CD8-positive, alpha-beta memory T cell (primary cell): Measurements from ENCODE around the gene LDLRAD4. TPM values are rescaled to one million over a fixed set of nuclear protein-coding genes. Genes with fewer than 3 reads are reported as not detected.

Source experiments
- CTCF ChIA-PET: fragments of 350-600 bp; sonication (Branson Sonifier 250); formaldehyde crosslinking; loops from one replicate; lab custom pipeline; 2021; ENCODE audit warnings: antibody characterized with exemption; lab: Charles Lee
- POLR2A ChIA-PET: fragments of 350-600 bp; sonication (Branson Sonifier 250); formaldehyde crosslinking; loops from one replicate; lab custom pipeline; 2021; ENCODE audit warnings: antibody characterized with exemption; lab: Charles Lee
- DNase-seq, 5 donors: peaks; one replicate each; pipeline versions ENCODE4 v3.0.0 to v3.0.0-alpha.2; 2020 to 2022; ENCODE audit warnings: mixed read lengths in 1 of 5
- H3K27ac ChIP-seq: one replicate; pipeline ENCODE4 v1.7.0; 2013; ENCODE audit warnings: low read depth, mild to moderate bottlenecking, low read length, moderate library complexity
- H3K27me3 ChIP-seq: 2 replicates; pipeline ENCODE4 v1.7.0; 2013; ENCODE audit warnings: low read length, mild to moderate bottlenecking; ENCODE audit not compliant: insufficient read depth, poor library complexity, severe bottlenecking
- H3K36me3 ChIP-seq: 2 replicates; pipeline ENCODE4 v1.7.0; 2013; ENCODE audit warnings: mild to moderate bottlenecking, low read length, moderate library complexity; ENCODE audit not compliant: insufficient read depth
- H3K4me1 ChIP-seq: 2 replicates; pipeline ENCODE4 v1.7.0; 2013; ENCODE audit warnings: mild to moderate bottlenecking, low read length, moderate library complexity; ENCODE audit not compliant: insufficient read depth
- H3K4me3 ChIP-seq: 2 replicates; pipeline ENCODE4 v1.7.0; 2013; ENCODE audit warnings: mild to moderate bottlenecking, low read length
- H3K9me3 ChIP-seq: 2 replicates; pipeline ENCODE4 v1.7.0; 2013; ENCODE audit warnings: mild to moderate bottlenecking, low read length
- H3K27ac Mint-ChIP-seq, 8 donors: one replicate each; pipeline ENCODE4 v1.8.0; 2020 to 2021; ENCODE audit warnings: mixed read lengths in 8 of 8, mild to moderate bottlenecking in 6 of 8, inconsistent platforms in 3 of 8, moderate library complexity in 3 of 8
- H3K27me3 Mint-ChIP-seq, 2 donors: one replicate each; pipeline ENCODE4 v1.8.0; 2020 to 2021; ENCODE audit warnings: mixed read lengths in 2 of 2, mild to moderate bottlenecking in 1 of 2, moderate library complexity in 1 of 2
- H3K36me3 Mint-ChIP-seq, 3 donors: one replicate each; pipeline ENCODE4 v1.8.0; 2020 to 2021; ENCODE audit warnings: mixed read lengths in 3 of 3, inconsistent platforms in 1 of 3, mild to moderate bottlenecking in 1 of 3
- H3K4me1 Mint-ChIP-seq, 3 donors: one replicate each; pipeline ENCODE4 v1.8.0; 2020 to 2021; ENCODE audit warnings: mixed read lengths in 3 of 3, inconsistent platforms in 1 of 3, mild to moderate bottlenecking in 1 of 3
- H3K4me3 Mint-ChIP-seq, 7 donors: one replicate each; pipeline ENCODE4 v1.8.0; 2020 to 2021; ENCODE audit warnings: mixed read lengths in 7 of 7, mild to moderate bottlenecking in 6 of 7, moderate library complexity in 4 of 7, inconsistent platforms in 2 of 7
- H3K9me3 Mint-ChIP-seq, 5 donors: one replicate each; pipeline ENCODE4 v1.8.0; 2020 to 2022; ENCODE audit warnings: mixed read lengths in 5 of 5, mild to moderate bottlenecking in 3 of 5, moderate library complexity in 2 of 5, inconsistent platforms in 1 of 5
- polyA plus RNA-seq: library from polyadenylated mRNA; unstranded; fragments of 300-500 nt; fragmentation: Illumina TruSeq; gene quantifications from one replicate; pipeline ENCODE4 v1.2.3, GENCODE V29; 2021
- total RNA-seq, 2 experiments: library from RNA; stranded (reverse); gene quantifications; one replicate each; pipeline ENCODE4 v1.2.3, GENCODE V29; 2021

The LDLRAD4 gene
- total and polyA plus RNA-seq, 3 experiments from 2014 or later = 8.1 to 30.4 (median 27.3) TPM

DNA sequence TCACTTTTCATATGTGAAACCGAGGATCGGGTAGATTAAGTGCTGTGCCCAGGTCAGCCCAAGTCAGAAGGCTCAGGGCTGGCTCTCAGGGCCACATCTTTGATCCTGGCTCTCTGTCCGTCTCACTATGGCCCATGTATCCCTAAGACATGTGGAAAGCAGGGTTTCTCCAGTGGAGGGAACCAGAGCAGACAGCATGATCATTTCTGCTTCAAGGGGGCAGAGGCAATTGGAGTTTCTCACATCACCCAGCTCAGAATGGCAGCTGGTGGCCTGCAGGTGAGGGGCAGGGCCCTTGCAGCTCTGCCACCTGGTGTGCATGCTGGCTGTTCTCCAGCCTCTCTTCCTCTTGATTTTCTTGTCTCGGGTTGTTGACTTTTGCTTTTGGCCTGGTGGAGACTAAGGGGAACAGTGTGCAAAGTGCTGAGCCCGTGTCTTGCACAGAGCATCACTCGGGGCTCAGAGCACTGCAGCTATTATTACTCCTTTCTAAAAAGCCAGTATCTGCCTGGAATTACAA lies 27.0 kb downstream of the LDLRAD4 start:
- H3K36me3 ChIP-seq = no peaks in the 10 kb centered on the region
- Mint-ChIP-seq H3K4me1 (no peaks in the 10 kb centered on the region), H3K27me3 (no peaks in the 10 kb centered on the region), H3K4me3 (no peak overlapping the region), H3K36me3 (no peaks in the 10 kb centered on the region), H3K9me3 (peaks cover 0 to 3% (median 0%) of the 10 kb centered on the region in 5 donors), H3K27ac (no peak overlapping the region)
- POLR2A ChIA-PET = no interaction called here
- no peak for DNase-seq
- no peak overlapping the region for H3K4me3 ChIP-seq
- no peaks in the 10 kb centered on the region for H3K4me1 ChIP-seq
- no peaks in the 10 kb centered on the region for H3K9me3 ChIP-seq
- CTCF ChIA-PET = no interaction called here
- H3K27ac ChIP-seq = no peak overlapping the region
- no peaks in the 10 kb centered on the region for H3K27me3 ChIP-seq

DNA sequence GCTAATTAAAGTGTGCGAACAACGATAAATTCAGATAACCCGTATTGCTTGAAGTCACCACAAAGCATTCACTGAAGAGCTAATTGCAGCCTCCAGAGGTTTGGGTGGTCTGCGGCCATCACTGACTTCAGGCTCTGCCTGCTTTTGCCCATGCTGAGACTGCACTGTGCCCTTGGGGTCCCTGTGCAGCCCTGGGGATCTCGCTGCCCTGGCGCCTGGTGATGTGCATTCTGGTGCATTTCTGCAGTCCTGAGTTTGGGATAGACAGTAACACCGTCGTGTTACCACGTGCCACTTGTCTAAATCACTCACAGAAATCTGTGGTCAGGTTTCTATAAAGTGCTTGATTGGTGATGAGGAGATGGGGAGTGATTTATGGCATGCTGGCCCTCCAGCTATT lies 27.6 kb downstream of the LDLRAD4 start:
- H3K4me3 ChIP-seq = no peak overlapping the region
- H3K4me1 ChIP-seq = no peaks in the 10 kb centered on the region
- no peak overlapping the region for H3K27ac Mint-ChIP-seq
- peaks cover 0 to 3% (median 0%) of the 10 kb centered on the region in 5 donors for H3K9me3 Mint-ChIP-seq
- POLR2A ChIA-PET = no interaction called here
- H3K27me3 ChIP-seq = no peaks in the 10 kb centered on the region
- DNase-seq = no peak
- H3K27me3 Mint-ChIP-seq = no peaks in the 10 kb centered on the region
- H3K36me3 Mint-ChIP-seq = no peaks in the 10 kb centered on the region
- H3K36me3 ChIP-seq = no peaks in the 10 kb centered on the region
- CTCF ChIA-PET = no interaction called here
- no peaks in the 10 kb centered on the region for H3K9me3 ChIP-seq
- H3K27ac ChIP-seq = no peak overlapping the region
- H3K4me1 Mint-ChIP-seq = no peaks in the 10 kb centered on the region
- no peak overlapping the region for H3K4me3 Mint-ChIP-seq

DNA sequence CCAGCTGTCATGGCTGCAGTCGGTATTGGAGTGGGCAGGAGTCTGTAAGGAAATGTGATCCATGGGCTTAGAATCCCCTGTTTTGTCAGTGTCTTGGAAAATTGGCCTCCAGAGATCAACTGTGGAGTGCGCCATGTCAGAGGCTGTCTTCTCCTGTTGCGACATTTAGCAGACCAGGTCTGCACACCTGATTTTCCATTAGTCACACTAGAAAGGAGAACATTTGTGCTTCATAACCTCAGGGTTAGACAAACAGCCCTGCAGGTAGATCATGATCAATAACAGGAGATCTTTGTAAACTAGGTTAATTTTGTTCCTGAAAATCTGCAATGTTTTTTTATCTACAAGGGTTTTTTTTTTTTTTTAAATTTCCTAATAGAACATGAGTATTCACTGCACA lies 28.0 kb downstream of the LDLRAD4 start:
- Histone ChIP-seq H3K4me3 (no peak overlapping the region), H3K36me3 (no peaks in the 10 kb centered on the region), H3K9me3 (no peaks in the 10 kb centered on the region), H3K4me1 (no peaks in the 10 kb centered on the region), H3K27me3 (no peaks in the 10 kb centered on the region), H3K27ac (no peak overlapping the region)
- no peaks in the 10 kb centered on the region for H3K27me3 Mint-ChIP-seq
- H3K9me3 Mint-ChIP-seq = peaks cover 0 to 3% (median 0%) of the 10 kb centered on the region in 5 donors
- H3K4me1 Mint-ChIP-seq = no peaks in the 10 kb centered on the region
- H3K36me3 Mint-ChIP-seq = no peaks in the 10 kb centered on the region
- H3K4me3 Mint-ChIP-seq = no peak overlapping the region
- no peak for DNase-seq
- H3K27ac Mint-ChIP-seq = no peak overlapping the region
- CTCF ChIA-PET = no interaction called here
- POLR2A ChIA-PET = no interaction called here

DNA sequence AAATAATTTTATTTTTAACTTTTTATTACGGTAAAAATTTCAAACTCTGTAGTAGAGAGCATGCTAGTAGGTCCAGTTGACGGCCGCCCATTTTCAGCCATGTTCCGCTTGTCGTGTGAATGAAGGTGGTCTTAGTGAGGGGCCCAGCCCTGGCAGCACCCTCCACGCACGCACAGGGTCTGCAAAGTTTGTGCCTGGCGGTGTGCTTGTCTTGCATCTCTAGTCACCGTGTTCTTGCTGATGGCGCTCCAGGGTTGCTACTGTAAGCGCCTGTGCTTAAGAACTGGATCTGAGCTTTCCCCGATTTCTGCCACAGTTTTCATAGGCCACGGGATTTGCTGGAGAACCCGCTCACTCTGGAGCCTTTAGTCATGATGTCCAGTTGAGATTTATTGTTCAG lies 28.9 kb downstream of the LDLRAD4 start:
- Mint-ChIP-seq H3K27me3 (no peaks in the 10 kb centered on the region), H3K27ac (no peak overlapping the region), H3K36me3 (no peaks in the 10 kb centered on the region), H3K9me3 (peaks cover 0 to 3% (median 0%) of the 10 kb centered on the region in 5 donors), H3K4me3 (no peak overlapping the region), H3K4me1 (no peaks in the 10 kb centered on the region)
- CTCF ChIA-PET = no interaction called here
- POLR2A ChIA-PET = no interaction called here
- H3K27me3 ChIP-seq = no peaks in the 10 kb centered on the region
- no peaks in the 10 kb centered on the region for H3K36me3 ChIP-seq
- no peaks in the 10 kb centered on the region for H3K4me1 ChIP-seq
- no peak overlapping the region for H3K27ac ChIP-seq
- no peak overlapping the region for H3K4me3 ChIP-seq
- no peak for DNase-seq
- no peaks in the 10 kb centered on the region for H3K9me3 ChIP-seq

DNA sequence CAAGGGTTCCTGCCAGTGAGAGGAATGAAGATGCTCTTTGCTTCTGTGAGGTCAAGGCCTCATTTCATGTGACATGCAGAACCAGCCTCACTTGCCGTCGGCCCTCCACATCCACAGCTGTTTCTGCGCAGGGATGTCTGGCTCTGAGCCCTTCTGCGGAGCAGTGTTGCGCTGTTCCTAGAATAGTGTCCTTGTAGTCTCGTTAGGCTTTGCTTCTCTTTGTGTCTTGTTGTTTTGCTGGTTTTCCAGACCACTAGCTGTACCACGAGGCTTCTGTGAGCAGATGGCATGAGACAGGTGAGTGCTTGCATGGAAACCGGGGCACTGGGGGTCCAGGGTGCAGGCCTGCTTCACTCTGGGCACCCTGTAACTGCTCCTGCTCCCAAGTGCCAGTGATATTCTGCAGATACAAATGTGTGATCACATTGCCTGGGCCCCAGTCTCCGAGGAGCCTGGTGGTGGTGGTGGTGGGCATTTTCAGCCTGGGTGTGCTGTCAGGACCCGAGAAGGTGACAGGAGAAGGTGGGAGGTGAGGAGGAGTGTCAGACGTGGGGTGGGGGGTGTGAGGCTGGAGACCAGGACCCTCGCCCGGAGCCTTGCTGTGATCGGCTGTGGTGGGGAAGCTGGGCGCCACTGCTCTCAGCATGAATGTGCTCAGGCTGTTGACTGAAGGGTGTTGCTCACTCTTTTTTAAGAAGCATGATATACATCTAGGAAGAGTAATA lies 34.3 kb downstream of the LDLRAD4 start:
- Mint-ChIP-seq H3K36me3 (no peaks in the 10 kb centered on the region), H3K27ac (peak overlapping the region in 1 of 8 donors; percentile 29), H3K9me3 (no peaks in the 10 kb centered on the region), H3K4me1 (no peaks in the 10 kb centered on the region), H3K4me3 (no peak overlapping the region), H3K27me3 (peaks cover 7 to 14% of the 10 kb centered on the region in 2 donors)
- no peaks in the 10 kb centered on the region for H3K36me3 ChIP-seq
- no peaks in the 10 kb centered on the region for H3K4me1 ChIP-seq
- ChIA-PET POLR2A (no interaction called here), CTCF (interaction anchor here (1.7 kb wide), 1 partner anchor 14 kb away, joined by 4 read pairs; no protein-coding TSS in a partner anchor)
- no peak overlapping the region for H3K27ac ChIP-seq
- no peak for DNase-seq
- H3K27me3 ChIP-seq = no peaks in the 10 kb centered on the region
- no peaks in the 10 kb centered on the region for H3K9me3 ChIP-seq
- H3K4me3 ChIP-seq = no peak overlapping the region

DNA sequence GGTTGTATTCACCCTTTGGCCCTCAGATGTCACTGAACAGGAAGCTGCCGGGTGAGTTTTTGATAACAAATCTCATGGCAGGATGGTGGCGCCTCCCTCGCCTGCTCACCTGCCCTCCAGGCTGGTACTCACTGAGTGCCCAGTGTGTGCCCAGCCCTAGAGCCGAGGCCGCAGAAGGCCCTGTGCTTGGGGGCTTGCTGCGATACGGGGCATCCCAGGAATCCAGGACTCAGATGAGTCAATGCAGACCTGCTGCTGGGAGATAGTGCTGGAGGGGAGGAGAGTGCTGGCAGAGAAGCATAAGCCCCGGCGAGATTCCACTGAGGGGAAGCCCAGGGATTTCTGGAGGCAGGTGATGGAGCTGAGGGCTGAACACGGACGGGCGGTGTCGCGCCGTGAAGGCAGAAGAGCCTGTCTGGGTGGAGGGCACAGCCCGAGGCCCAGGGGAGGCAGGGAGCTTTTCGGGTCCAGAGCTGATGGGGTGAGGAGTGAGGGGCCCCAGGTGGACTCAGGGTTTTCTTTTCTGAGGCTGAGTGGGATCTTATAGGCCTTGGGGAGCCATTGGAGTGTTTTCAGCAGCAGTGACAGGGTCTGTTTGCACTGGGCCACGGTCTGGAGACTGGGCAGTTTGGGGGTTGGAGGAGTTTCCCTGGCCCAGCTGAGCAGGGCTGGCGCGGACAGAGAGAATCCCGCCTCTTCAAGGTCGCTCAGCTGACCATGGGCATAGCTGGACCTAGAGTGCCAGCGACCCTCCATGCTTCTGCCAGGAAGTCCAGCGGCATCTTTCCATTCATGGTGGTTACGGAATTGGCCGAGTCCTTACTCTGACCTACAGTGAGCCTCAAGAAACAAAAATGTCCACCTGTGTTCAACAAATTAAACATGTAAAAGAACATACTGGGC lies 35.5 kb downstream of the LDLRAD4 start:
- Mint-ChIP-seq H3K4me1 (no peaks in the 10 kb centered on the region), H3K27ac (no peak overlapping the region), H3K36me3 (no peaks in the 10 kb centered on the region), H3K27me3 (peaks cover 7 to 14% of the 10 kb centered on the region in 2 donors), H3K9me3 (no peaks in the 10 kb centered on the region), H3K4me3 (no peak overlapping the region)
- Histone ChIP-seq H3K27ac (no peak overlapping the region), H3K9me3 (no peaks in the 10 kb centered on the region), H3K27me3 (no peaks in the 10 kb centered on the region), H3K36me3 (no peaks in the 10 kb centered on the region), H3K4me1 (no peaks in the 10 kb centered on the region), H3K4me3 (no peak overlapping the region)
- POLR2A ChIA-PET = no interaction called here
- CTCF ChIA-PET = no interaction called here
- no peak for DNase-seq

DNA sequence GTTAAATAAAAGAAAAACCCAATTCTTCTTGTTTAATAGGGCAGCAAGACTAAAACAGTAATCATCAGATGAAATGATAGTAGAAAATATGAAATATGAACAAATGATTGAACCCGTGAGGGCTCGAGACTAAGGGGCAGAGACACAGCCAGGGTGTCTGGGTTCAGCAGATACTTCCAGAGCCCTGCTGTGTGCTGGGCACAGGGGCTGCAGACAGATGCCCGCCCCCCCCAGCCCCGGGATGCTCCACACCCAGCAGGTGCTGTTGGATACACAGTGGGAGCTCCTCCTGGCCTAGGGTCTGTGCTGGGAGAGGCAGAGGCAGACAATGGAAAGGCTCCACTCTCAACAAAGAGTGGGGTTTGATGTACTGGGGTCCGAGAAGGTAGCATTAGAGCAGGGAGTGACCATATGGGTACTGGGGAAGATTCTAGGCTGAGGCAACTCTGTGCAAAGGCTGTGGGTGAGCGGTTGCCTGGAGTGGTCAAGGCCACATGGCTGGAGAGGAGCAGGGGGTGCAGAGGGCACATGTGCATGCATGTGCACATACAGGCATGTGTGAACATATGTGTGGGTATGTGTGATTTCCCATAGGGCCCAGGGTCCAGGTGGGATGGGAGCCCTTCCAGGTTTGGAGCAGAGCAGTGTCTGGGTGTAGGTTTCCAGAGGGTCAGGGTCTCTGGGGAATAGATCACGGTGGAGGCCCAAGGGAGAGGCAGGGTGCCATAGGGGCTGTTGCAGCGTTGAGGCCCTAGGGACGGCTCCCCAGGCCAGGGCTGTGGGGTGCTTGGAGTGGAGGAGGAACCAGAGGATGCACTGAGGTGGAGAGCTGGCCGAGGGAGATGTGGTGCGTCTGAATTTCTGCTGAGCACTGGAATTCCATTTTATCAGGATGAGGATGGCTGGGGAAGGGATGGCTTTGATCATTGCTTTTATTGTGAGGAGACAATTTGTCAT lies 36.7 kb downstream of the LDLRAD4 start:
- H3K9me3 Mint-ChIP-seq = no peaks in the 10 kb centered on the region
- ChIA-PET CTCF (no interaction called here), POLR2A (no interaction called here)

More for the DNA sequence above, 36.7 kb downstream of the LDLRAD4 start:
- H3K9me3 ChIP-seq = no peaks in the 10 kb centered on the region
- H3K36me3 ChIP-seq = no peaks in the 10 kb centered on the region
- H3K27ac ChIP-seq = no peak overlapping the region
- Mint-ChIP-seq H3K36me3 (no peaks in the 10 kb centered on the region), H3K27ac (no peak overlapping the region), H3K4me3 (no peak overlapping the region), H3K27me3 (peaks cover 7 to 14% of the 10 kb centered on the region in 2 donors), H3K4me1 (no peaks in the 10 kb centered on the region)
- no peak for DNase-seq
- no peaks in the 10 kb centered on the region for H3K4me1 ChIP-seq
- H3K4me3 ChIP-seq = no peak overlapping the region
- no peaks in the 10 kb centered on the region for H3K27me3 ChIP-seq
